H1 (cell line): ENCODE measurements around the gene FAM120A. TPM values are rescaled to one million over a fixed set of nuclear protein-coding genes. Genes with fewer than 3 reads are reported as not detected.

Source experiments
- CTCF ChIA-PET: fragments of 300-600 bp; sonication (Branson Sonifier 250); formaldehyde crosslinking; loops from one replicate; lab custom pipeline; 2021; ENCODE audit not compliant: partially characterized antibody; lab: Charles Lee
- POLR2A ChIA-PET: fragments of 300-600 bp; sonication (Branson Sonifier 250); formaldehyde crosslinking; loops from one replicate; lab custom pipeline; 2021; ENCODE audit warnings: inconsistent platforms; ENCODE audit not compliant: partially characterized antibody; lab: Charles Lee
- DNase-seq, 2 experiments: peaks; one replicate each; pipeline versions ENCODE4 v3.0.0 to v3.0.0-alpha.2; 2010 to 2022; ENCODE audit warnings: low spot score in 2 of 2, low read depth in 1 of 2, mixed read lengths in 1 of 2
- FAIRE-seq: peaks from 2 replicates; lab custom pipeline; 2011; peaks lifted over from hg19 to GRCh38; lab: Jason Lieb, UNC
- H2AFZ ChIP-seq: 2 replicates; pipeline ENCODE4 v1.8.1; 2012; ENCODE audit warnings: low read length, inconsistent platforms
- H2AK5ac ChIP-seq: 2 replicates; pipeline ENCODE4 v1.6.1; 2013; ENCODE audit warnings: low read depth, low read length
- H2BK120ac ChIP-seq: replicated peaks from 2 replicates; pipeline ENCODE3; 2013; ENCODE audit warnings: low read depth, low read length, inconsistent platforms
- H2BK12ac ChIP-seq: 2 replicates; pipeline ENCODE4 v1.6.1; 2013; ENCODE audit warnings: low read depth, low read length
- H2BK15ac ChIP-seq: 2 replicates; pipeline ENCODE4 v1.6.1; 2013; ENCODE audit warnings: low read length
- H2BK20ac ChIP-seq: 2 replicates; pipeline ENCODE4 v1.6.1; 2013; ENCODE audit warnings: low read length
- H2BK5ac ChIP-seq: 2 replicates; pipeline ENCODE4 v1.6.1; 2013; ENCODE audit warnings: low read depth, low read length
- H3K14ac ChIP-seq: 2 replicates; pipeline ENCODE4 v1.6.1; 2013; ENCODE audit warnings: inconsistent platforms; ENCODE audit not compliant: insufficient read length
- H3K18ac ChIP-seq: 2 replicates; pipeline ENCODE4 v1.6.1; 2013; ENCODE audit warnings: low read length; ENCODE audit errors: extremely low read depth
- H3K23ac ChIP-seq: 2 replicates; pipeline ENCODE4 v1.6.1; 2013; ENCODE audit warnings: inconsistent platforms; ENCODE audit not compliant: insufficient read length
- H3K23me2 ChIP-seq: 2 replicates; pipeline ENCODE4 v1.6.1; 2013; ENCODE audit warnings: low read depth, low read length
- H3K27ac ChIP-seq: 2 replicates; pipeline ENCODE4 v1.6.1; 2011; ENCODE audit warnings: low read depth, low read length, inconsistent platforms
- H3K27me3 ChIP-seq, 4 experiments: replicated peaks in 1 of 4; 1 replicate in 1 of 4; 2 replicates in 3 of 4; pipeline versions ENCODE4 v1.6.1 to v1.8.1; 2011 to 2013; ENCODE audit warnings: low read length in 3 of 4, mild to moderate bottlenecking in 3 of 4, inconsistent platforms in 2 of 4, mixed read lengths in 2 of 4, moderate library complexity in 1 of 4; ENCODE audit not compliant: control insufficient read depth in 3 of 4, insufficient read depth in 3 of 4; ENCODE audit errors: extremely low read depth in 1 of 4
- H3K36me3 ChIP-seq, 4 experiments: 2 replicates each; pipeline versions ENCODE4 v1.6.1 to v1.8.1; 2011 to 2013; ENCODE audit warnings: mild to moderate bottlenecking in 4 of 4, low read length in 3 of 4, moderate library complexity in 2 of 4, control low read depth in 1 of 4, inconsistent platforms in 1 of 4; ENCODE audit not compliant: insufficient read depth in 4 of 4, control insufficient read depth in 2 of 4
- H3K4ac ChIP-seq: replicated peaks from 2 replicates; pipeline ENCODE3; 2013; ENCODE audit warnings: low read length, low read depth, mixed read lengths, inconsistent platforms; ENCODE audit not compliant: insufficient read length
- H3K4me1 ChIP-seq, 4 experiments: replicated peaks in 1 of 4; 1 replicate in 1 of 4; 2 replicates in 3 of 4; pipeline versions ENCODE4 v1.6.1 to v1.8.1; 2011 to 2013; ENCODE audit warnings: low read length in 3 of 4, inconsistent platforms in 2 of 4, mixed read lengths in 1 of 4; ENCODE audit not compliant: insufficient read depth in 4 of 4, control insufficient read depth in 3 of 4
- H3K4me2 ChIP-seq, 2 experiments: 2 replicates each; pipeline versions ENCODE4 v1.6.1 to v1.8.1; 2011 to 2013; ENCODE audit warnings: low read depth in 2 of 2, low read length in 2 of 2, control low read depth in 1 of 2, inconsistent platforms in 1 of 2, mild to moderate bottlenecking in 1 of 2; ENCODE audit not compliant: insufficient read depth in 1 of 2
- H3K4me3 ChIP-seq, 4 experiments: fragments of 200-600, 300-600 bp in 1 of 4; sonication (generic), shearing (Covaris generic), sonication (Bioruptor Twin) in 1 of 4; 2 replicates each; pipeline versions ENCODE4 v1.5.1 to v1.8.1; 2011 to 2016; ENCODE audit warnings: low read length in 4 of 4, low read depth in 3 of 4, control low read depth in 2 of 4, inconsistent platforms in 2 of 4, mild to moderate bottlenecking in 2 of 4, mixed read lengths in 1 of 4, moderate library complexity in 1 of 4; ENCODE audit not compliant: insufficient read depth in 2 of 4; ENCODE audit errors: extremely low read depth in 1 of 4
- H3K56ac ChIP-seq: replicated peaks from 2 replicates; pipeline ENCODE3; 2013; ENCODE audit warnings: low read depth, mild to moderate bottlenecking, mixed read lengths, low read length, inconsistent platforms; ENCODE audit not compliant: insufficient read length
- H3K79me1 ChIP-seq: 2 replicates; pipeline ENCODE4 v1.6.1; 2013; ENCODE audit warnings: low read depth, low read length, control low read depth
- H3K79me2 ChIP-seq, 2 experiments: 2 replicates each; pipeline versions ENCODE4 v1.6.1 to v1.8.1; 2012 to 2013; ENCODE audit warnings: low read length in 2 of 2, mild to moderate bottlenecking in 2 of 2, inconsistent platforms in 1 of 2; ENCODE audit not compliant: insufficient read depth in 2 of 2, control insufficient read depth in 1 of 2
- H3K9ac ChIP-seq, 4 experiments: replicated peaks in 1 of 4; 1 replicate in 1 of 4; 2 replicates in 3 of 4; pipeline versions ENCODE4 v1.6.1 to v1.8.1; 2011 to 2013; ENCODE audit warnings: low read depth in 3 of 4, low read length in 3 of 4, control low read depth in 2 of 4, mild to moderate bottlenecking in 2 of 4, moderate library complexity in 2 of 4, inconsistent platforms in 1 of 4; ENCODE audit errors: extremely low read depth in 1 of 4
- H3K9me3 ChIP-seq, 2 experiments: 2 replicates each; pipeline versions ENCODE4 v1.6.1 to v1.8.1; 2012 to 2013; ENCODE audit warnings: mild to moderate bottlenecking in 2 of 2, moderate library complexity in 2 of 2, control low read depth in 1 of 2, inconsistent platforms in 1 of 2, low read depth in 1 of 2, low read length in 1 of 2, mixed read lengths in 1 of 2; ENCODE audit not compliant: insufficient read depth in 2 of 2
- H4K20me1 ChIP-seq, 2 experiments: replicated peaks in 1 of 2; 2 replicates each; pipeline versions ENCODE3 to v1.8.1; 2011 to 2013; ENCODE audit warnings: inconsistent platforms in 2 of 2, low read length in 2 of 2, mild to moderate bottlenecking in 1 of 2; ENCODE audit not compliant: insufficient read depth in 2 of 2, control insufficient read depth in 1 of 2
- H4K5ac ChIP-seq: 2 replicates; pipeline ENCODE4 v1.6.1; 2013; ENCODE audit warnings: low read length, low read depth, mixed read lengths, inconsistent platforms; ENCODE audit not compliant: insufficient read length
- H4K8ac ChIP-seq: 2 replicates; pipeline ENCODE4 v1.8.0; 2013; ENCODE audit warnings: mild to moderate bottlenecking, moderate library complexity, low read length, inconsistent platforms; ENCODE audit not compliant: insufficient read depth; ENCODE audit errors: extremely low read depth
- H4K91ac ChIP-seq: replicated peaks from 2 replicates; pipeline ENCODE3; 2013; ENCODE audit warnings: low read length, mixed read lengths, inconsistent platforms; ENCODE audit not compliant: insufficient read length
- NRF1 ChIP-seq: IDR thresholded peaks from 2 replicates; pipeline ENCODE4 v1.6.1; 2011; ENCODE audit warnings: mild to moderate bottlenecking, low read depth, low read length, improper control_type of control experiment
- RNF2 ChIP-seq: fragments of 200-900, 300-1000 bp; sonication (generic); IDR thresholded peaks from 2 replicates; pipeline ENCODE4 v1.7.1; 2016; ENCODE audit warnings: borderline replicate concordance, low read depth, mild to moderate bottlenecking, antibody characterized with exemption, low read length; ENCODE audit not compliant: poor library complexity, severe bottlenecking; ENCODE audit errors: missing control alignments
- SIN3A ChIP-seq, 2 experiments: IDR thresholded peaks in 1 of 2; conservative IDR thresholded peaks in 1 of 2; 2 replicates each; pipeline ENCODE4 v1.6.1; 2011 to 2012; ENCODE audit warnings: low read length in 2 of 2, improper control_type of control experiment in 1 of 2, low read depth in 1 of 2, mild to moderate bottlenecking in 1 of 2
- WGBS, 2 experiments: shearing (Covaris generic) in 1 of 2; methylation state at CpG; one replicate each; pipeline versions ENCODE4 v1.1.6 to v1.1.7; 2013 to 2015; ENCODE audit warnings: low lambda C conversion rate in 2 of 2, mixed read lengths in 2 of 2, inconsistent platforms in 1 of 2, low coverage in 1 of 2, missing lambda C conversion rate in 1 of 2; ENCODE audit not compliant: insufficient replicate concordance in 2 of 2, insufficient coverage in 1 of 2, insufficient read length in 1 of 2; ENCODE audit errors: extremely low coverage in 1 of 2, missing lambda C conversion rate in 1 of 2; 5-methylcytosine and 5-hydroxymethylcytosine counted together
- polyA plus RNA-seq, 7 experiments: library from polyadenylated mRNA; depleted of rRNA in 3 of 7; stranded (reverse) in 5 of 7; unstranded in 2 of 7; fragments of >200 nt in 5 of 7; fragments of 200-250 nt in 2 of 7; gene quantifications; 1 replicate in 5 of 7; 2 replicates in 1 of 7; 4 replicates in 1 of 7; pipeline versions ENCODE4 v1.2.1 to v1.2.3, GENCODE V29; 2011 to 2013; ENCODE audit warnings: missing spikeins in 2 of 7, mixed read lengths in 2 of 7
- total RNA-seq: library from RNA; stranded (reverse); fragmentation: NEBNext Ultra II Directional; extraction: Animal tissue kit (Norgen Biotek cat#: 25700); gene quantifications from 2 replicates; pipeline ENCODE4 v1.2.1, GENCODE V29; 2021

Gene FAM120A
- total and polyA plus RNA-seq, 2 of the 8 experiments (the other 6 are each of a cell fraction or from before 2014, with no cell fraction given), result 24.9 to 54.7 TPM

DNA sequence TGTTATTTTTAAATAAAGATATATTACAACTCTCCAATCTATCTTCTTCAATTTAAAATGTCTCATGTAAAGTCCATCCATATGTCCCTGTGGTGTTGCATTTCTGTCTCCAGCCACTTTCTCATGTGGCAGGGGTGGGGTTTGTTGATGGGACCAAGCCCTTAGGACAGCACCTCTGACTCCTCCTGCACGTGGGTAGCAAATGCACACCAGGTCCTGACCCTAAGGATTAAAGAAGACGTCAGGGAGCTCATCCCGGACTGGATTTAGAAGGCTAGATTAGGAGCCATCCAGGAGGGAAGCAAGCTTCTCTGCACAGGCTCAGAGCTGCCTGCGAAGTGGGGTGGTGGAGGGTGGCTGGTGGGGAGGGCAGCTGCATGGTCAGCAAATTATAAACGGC lies 40.8 kb downstream of the FAM120A start:
- Histone ChIP-seq H2BK5ac (no peak overlapping the region), H3K18ac (no peak overlapping the region), H3K23me2 (no peaks in the 10 kb centered on the region), H3K79me2 (peaks cover 0 to 26% of the 10 kb centered on the region in 2 experiments; a peak in 2 of 4 replicates), H4K5ac (no peak overlapping the region), H4K8ac (no peak overlapping the region), H2BK15ac (no peak overlapping the region), H2BK12ac (no peak overlapping the region), H3K27ac (no peak overlapping the region), H2AK5ac (no peak overlapping the region), H2AFZ (no peak overlapping the region), H3K9me3 (no peaks in the 10 kb centered on the region), H3K4me3 (no peak overlapping the region), H3K56ac (no peak overlapping the region), H3K27me3 (no peaks in the 10 kb centered on the region), H3K23ac (no peak overlapping the region), H2BK120ac (no peak overlapping the region), H2BK20ac (no peak overlapping the region), H4K20me1 (peaks cover 3 to 6% of the 10 kb centered on the region in 2 experiments), H3K79me1 (peaks cover 10% of the 10 kb centered on the region), H4K91ac (no peak overlapping the region), H3K4me2 (no peak overlapping the region), H3K4ac (no peak overlapping the region), H3K14ac (no peak overlapping the region), H3K9ac (no peak overlapping the region), H3K4me1 (no peaks in the 10 kb centered on the region), H3K36me3 (peaks cover 0 to 14% (median 10%) of the 10 kb centered on the region in 4 experiments; a peak in 6 of 8 replicates)
- TF ChIP-seq RNF2, result no peak
- no peak for TF ChIP-seq SIN3A (conservative IDR thresholded peaks at IDR 0.05 in 1 of 2, IDR thresholded peaks at IDR 0.05 in 1 of 2; ENCODE audit: low read depth in 1 of 2, low read length in 2 of 2)
- TF ChIP-seq NRF1, result no peak
- FAIRE-seq (no peak), DNase-seq (no peak)
- POLR2A ChIA-PET, result no interaction called here
- WGBS, 2 experiments, result 75% methylated on average over 5 of the region's 5 CpGs; no CpG with 5 or more reads in 1 of the 2 experiments
- CTCF ChIA-PET, result interaction anchor here (1.3 kb wide), 1 partner anchor 17 kb away, joined by 3 read pairs; no protein-coding TSS in a partner anchor
